GM12801 (cell line): Measurements from ENCODE around the gene MALRD1.

ENCODE experiments used
- CTCF ChIP-seq: IDR thresholded peaks from one replicate; pipeline ENCODE4 v1.5.1; 2011; ENCODE audit warnings: control low read depth; ENCODE audit not compliant: insufficient read length; ENCODE audit errors: extremely low read depth

MALRD1 gene

GRCh38 chr10:19054289-19054835 lies 5.8 kb downstream of the MALRD1 start:
- TF ChIP-seq CTCF = no peak

GRCh38 chr10:19058046-19058445 lies 9.4 kb downstream of the MALRD1 start:
- no peak for TF ChIP-seq CTCF

GRCh38 chr10:19063986-19064385 lies 15.4 kb downstream of the MALRD1 start:
- no peak for TF ChIP-seq CTCF

- no peak for TF ChIP-seq CTCF
These were observed 23.3 kb downstream of the MALRD1 start for GRCh38 chr10:19071946-19072345.

GRCh38 chr10:19077276-19077675 lies 28.7 kb downstream of the MALRD1 start:
- no peak for TF ChIP-seq CTCF

- TF ChIP-seq CTCF = no peak
These were observed 48.0 kb downstream of the MALRD1 start for GRCh38 chr10:19096501-19097073.

- TF ChIP-seq CTCF = no peak
These were observed 48.5 kb downstream of the MALRD1 start for GRCh38 chr10:19097151-19097550.
